GM18517 (cell line): ENCODE results near the gene MYB.
"Not testable (repeated sequence)": the region's sequence is repeated elsewhere in the genome, so short reads cannot be mapped to it uniquely, and the experiment has no call there.

Experiments
- ATAC-seq: cut with Tn5 transposase; IDR thresholded peaks from one replicate; pipeline ENCODE4 v1.9.1; 2021; ENCODE audit warnings: mild to moderate bottlenecking, moderate library complexity; ENCODE audit not compliant: unreplicated experiment

Gene MYB

DNA sequence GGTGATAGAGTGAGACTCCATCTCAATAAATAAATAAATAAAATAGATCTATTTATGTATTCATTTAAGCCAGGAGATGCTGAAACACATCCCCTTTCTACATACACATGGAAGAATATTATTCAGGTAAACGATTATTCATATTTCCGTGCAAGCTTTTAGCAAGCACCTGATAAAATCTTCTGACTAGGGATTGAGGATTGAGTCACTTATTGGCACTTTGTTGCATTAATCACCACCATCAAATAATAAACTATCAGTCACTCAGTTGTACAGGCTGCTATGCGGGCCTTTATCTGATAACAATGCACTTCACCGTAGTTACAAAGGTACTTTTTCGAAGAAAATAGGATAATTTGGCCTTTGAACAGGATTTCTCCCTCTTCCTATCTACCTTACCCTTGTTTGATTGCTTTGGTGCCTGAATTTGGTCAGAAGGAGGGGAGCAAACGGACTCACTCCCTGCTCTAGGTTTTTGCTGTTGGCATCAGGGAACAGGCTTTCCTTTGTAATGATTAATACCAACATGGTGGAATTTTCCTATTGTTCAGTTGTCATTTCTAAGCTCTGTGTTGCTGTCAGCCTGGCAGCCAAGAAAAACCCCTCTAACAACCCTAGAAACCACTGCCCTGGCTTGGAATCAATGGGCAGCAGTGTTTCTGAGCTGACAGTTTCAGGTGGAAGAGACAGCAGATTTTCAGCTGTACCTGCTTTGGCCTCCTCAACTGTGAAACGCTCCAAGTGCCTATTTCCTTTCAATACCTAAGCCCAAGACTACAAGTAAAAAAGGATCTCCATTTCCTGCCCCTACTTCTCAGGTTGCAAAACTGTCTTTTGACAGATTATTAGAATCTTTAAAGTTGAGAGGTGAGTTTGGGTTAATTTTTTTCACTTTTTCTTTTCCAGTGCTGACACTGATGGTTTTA, 63.0 kb downstream of the MYB start:
- ATAC-seq: no peak

DNA sequence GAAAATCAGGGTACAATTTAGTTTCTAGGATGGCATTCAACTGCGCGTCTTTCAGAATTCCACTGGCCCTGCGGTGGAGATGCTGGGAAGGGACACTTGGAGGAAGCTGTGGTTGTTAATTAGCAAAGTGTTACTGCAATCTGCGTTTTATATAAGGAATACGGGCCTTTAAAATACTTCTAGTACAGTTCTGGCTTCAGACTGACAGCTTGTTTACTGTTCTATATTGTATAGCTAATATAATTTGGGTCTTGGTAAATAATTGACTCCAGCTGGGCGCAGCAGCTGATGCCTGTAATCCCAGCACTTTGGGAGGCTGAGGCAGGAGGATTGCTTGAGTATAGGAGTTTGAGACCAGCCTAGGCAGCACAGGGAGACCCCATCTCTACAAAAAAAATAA, 63.7 kb downstream of the MYB start:
- no peak for ATAC-seq

DNA sequence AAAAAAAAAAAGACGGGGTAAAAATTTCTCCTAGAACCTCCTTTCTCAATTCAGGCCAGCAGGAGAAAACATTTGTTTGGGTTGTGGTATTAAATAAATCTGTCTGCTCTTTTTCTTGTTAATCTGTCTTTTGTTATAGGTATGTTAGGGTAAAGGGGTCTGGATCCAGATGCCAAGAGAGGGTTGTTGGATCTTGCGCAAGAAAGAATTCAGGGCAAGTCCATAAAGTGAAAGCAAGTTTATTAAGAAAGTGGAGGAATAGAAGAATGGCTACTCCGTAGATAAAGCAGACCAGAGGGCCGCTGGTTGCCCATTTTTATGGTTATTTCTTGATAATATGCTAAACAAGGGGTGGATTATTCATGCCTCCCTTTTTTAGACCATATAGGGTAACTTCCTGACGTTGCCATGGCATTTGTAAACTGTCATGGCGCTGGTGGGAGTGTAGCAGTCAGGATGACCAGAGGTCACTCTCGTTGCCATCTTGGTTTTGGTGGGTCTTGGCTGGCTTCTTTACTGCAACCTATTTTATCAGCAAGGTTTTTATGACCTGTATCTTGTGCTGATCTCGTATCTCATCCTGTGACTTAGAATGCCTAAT, 65.4 kb downstream of the MYB start:
- ATAC-seq: not testable (repeated sequence)

DNA sequence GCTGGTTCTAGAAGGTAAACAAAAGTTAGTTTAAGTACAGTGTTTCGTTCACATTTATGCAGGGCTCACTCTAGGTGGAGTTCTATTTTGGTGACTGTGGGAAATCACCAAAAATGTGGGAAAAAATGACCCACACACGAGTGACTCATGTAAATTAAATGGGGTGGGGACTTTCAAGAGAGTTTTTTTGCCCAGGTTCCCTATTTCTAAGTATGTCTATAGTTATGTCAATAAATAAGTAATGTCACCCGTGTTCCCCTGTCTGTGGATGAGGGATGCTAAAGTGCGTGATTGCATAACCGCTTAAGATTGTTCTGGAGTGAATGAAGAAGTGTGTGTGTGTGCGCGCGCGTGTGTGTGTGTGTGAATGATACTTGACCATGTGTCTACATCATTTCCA, 69.1 kb downstream of the MYB start:
- ATAC-seq: no peak

DNA sequence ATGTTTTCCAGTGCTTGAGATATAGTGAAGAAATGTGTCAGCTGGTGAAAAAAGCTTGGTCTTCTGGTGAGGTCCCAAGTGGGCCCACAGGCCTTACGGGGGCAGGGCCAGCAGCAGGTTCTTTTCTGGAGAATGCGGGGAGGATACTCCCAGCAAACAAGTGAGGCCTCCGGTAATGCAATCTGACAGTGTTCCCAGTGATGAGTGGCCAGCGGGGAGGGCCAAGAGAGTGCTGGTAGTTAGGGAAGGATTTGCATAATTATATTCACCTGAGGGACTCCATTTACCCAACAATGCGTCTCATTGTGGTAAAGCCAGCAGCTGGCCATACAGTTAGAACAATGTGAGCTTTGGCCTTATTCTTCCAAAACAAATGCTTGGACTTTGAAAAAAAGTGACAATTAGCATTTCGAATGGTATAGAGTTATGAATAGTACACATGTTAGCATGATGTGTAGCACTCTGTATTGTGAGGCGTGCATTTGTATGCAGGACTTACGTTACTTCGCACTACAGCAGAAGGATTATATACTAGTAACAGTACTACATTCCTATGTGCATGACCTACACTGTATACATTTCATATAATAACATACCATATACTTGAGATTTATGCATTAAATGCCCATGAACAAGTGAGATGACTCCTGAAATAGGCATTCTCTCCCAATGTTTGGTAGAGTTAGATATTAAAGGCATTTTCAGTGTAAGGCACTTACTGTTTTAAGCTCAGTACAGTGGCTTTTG, 69.8 kb downstream of the MYB start:
- ATAC-seq: no peak

DNA sequence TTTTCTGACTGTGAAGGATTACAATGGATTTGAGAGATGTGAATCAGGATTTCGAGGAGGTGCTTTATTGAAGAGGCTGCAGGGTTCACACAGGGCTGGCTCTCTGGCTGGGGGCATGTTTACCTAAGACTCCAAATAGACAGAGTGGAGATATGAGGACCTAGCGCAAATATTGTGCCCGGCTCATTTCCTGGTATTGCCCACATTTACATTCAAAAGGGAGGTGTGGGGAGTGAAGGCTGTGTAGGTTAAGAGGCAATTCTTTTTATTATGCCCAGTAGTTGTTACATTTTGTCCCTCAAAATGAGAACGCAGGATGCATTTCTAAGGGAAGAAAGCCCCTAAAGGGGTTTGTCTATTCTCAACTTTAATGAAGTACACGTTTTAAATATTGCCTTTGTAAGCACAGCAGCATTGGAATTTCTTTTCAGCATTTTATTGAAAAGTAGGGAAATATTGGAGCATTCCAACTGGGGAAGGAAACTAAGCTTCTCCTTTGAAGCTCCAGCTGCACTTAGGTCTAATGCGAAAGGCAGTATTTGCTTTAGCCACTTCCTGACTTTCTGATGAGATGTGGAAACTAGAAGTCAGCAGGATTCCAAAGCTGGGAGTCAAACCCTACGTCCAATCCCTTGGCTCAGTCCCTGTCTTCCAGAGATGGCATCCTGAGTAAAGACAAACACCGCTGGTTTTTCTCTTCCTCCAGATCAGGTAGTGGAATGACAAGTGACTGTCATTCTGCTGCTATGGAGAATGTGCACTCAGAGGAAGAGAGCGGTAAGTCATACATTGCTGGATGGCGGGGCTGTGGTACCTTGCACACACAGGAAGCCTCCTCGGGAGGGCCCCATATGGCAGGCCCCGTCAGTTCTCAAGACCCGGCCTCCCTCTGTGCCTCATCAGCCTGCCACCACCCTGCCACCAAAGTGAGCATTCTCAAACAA, 70.7 kb downstream of the MYB start:
- ATAC-seq: no peak

DNA sequence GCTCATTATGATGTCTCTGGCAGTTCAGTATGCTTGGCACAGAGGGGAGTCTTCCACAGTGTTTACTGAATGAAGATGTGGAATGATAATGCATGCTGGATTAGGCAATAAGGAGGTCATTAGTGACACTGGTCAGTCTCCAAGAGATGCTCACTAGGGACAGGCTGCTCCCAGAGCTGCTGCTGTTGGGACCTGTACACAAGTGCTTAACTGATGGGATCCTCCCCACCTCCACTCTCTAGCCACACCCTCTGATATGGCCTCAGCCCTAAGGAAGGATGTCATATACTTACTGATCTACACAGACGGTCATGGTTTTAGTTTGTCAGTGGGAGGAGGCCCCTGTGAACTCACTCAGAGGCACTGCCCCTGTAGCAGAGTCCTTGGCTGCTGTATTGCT, 73.4 kb downstream of the MYB start:
- ATAC-seq: no peak

DNA sequence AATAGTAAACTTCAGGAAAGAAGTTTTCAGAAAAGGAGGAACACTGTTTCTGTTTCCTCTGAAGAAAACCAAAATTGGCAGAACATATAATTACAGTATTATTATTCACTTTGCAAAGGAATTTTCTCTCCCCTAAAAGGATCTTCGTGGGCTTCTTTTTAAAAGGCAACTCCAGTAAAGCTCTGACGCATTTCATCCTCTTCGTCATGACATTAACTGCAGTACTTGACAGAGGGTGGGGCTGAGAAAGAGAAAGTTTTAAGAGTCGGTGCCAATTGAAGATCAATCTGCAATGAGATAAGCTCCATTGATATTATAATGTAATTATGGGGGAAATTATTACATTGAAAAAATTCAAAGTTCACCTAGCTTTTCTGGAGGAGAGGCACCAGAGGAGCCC, 75.8 kb downstream of the MYB start:
- ATAC-seq: no peak

GRCh38 chr6:135257631-135258405, 76.7 kb downstream of the MYB start:
- ATAC-seq: no peak

DNA sequence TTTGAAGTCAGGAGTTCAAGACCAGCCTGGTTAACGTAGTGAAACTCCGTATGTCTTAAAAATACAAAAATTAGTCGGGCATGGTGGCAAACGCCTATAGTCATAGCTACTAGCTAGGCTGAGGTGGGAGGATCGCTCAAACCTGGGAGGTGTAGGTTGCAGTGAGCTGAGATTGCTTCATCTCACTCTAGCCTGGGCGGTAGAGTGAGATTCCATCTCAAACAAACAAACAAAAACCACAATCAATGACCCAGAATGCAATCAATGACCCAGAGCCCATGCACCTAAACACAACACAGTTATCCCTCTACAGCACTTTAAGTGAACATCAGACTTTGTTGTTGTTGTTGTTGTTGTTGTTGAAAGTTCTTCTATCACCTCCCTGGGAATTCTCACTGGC, 77.9 kb downstream of the MYB start:
- no peak for ATAC-seq

DNA sequence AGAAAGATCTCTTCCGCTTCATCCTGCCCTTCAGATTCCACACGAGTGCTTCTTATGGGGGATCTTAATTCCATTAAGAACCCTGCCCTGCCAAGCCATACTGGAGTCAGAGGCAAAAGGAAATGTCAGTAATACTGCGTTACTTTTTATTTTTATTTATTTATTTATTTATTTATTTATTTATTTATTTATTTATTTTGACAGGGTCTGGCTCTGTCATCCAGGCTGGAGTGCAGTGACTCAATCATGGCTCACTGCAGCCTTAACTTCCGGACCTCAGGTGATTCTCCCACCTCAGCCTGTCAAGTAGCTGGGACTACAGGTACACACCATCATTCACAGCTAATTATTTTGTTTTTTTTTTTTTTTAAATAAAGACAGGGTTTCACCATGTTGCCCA, 79.5 kb downstream of the MYB start:
- no peak for ATAC-seq

- no peak for ATAC-seq
These were observed 81.0 kb downstream of the MYB start for GRCh38 chr6:135261872-135262725.

DNA sequence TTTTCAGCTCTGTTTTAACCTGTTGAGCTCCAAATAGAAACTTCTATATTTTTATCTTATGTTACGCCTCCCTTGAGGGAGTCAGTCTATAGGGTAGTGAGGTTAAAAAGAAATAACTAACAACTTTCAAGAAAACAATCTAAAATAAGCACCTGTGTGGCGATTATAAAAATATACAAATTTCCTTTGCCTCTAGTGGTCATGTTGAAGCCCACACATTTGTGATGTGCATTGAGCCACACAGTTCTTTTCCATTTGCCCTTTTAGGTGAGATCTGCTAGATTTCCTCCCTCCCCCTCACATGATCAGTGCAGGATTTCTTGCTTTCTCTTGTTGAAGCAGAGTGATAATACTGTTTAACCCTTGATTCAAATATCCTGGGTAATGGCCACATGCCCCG, 84.2 kb downstream of the MYB start:
- ATAC-seq: no peak

DNA sequence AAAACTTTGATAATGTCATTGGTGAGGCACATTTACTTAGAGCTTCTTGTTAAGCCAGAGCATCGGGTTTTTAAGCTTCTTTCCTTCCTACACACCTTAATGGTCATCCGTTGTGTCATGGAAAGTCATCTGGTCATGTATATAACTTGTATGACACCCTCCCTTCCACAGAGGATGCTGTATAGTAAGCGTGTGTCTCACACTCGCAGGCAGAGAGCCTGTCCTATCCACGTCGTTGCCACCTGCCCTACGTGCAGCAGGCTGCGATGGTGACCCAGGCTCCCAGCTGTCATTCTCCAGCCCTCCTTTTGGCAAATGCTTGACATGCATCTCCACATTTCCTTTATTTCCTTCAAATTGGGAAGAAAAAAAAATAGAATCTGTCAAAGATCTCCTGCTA, 85.6 kb downstream of the MYB start:
- ATAC-seq: no peak

DNA sequence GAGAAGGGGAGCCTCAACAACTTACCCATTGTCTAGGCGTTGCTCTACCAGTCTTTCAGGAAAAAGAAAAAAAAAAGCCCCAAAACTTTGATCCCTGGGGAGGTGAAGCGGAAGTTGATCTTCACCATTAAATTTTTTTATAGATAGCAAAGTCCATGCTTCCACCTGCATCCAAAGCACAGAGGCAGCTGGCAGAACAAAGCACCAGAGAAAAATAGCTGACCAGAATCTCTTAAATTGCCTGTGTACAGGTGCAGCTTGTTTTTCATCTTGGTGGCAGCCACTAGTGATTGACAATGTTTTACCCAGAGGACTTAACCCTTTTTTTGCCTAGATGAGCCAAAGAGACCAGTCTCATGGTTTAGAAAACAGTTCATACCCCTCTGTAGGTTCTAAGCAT, 86.0 kb downstream of the MYB start:
- no peak for ATAC-seq

DNA sequence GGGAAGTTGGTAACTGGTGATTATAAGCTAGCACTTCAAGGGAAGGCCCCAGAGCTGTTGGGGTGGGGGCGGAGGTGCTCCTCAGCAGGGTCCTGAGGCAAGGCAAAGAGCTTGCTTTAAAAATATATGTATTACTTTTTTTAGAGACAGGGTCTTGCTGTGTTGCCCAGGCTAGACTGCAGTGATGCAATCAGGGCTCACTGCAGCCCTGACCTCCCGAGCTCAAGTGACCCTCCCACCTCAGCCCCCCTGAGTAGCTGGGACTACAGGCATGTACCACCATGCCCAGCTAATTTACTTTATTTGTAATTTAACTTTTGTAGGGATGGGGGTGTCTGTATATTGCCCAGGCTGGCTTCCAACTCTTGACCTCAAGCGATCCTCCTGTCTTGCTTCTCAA, 87.2 kb downstream of the MYB start:
- no peak for ATAC-seq

GRCh38 chr6:135268740-135269139, 87.6 kb downstream of the MYB start:
- no peak for ATAC-seq
